Measurements from ENCODE around the gene MIAT.

DNA sequence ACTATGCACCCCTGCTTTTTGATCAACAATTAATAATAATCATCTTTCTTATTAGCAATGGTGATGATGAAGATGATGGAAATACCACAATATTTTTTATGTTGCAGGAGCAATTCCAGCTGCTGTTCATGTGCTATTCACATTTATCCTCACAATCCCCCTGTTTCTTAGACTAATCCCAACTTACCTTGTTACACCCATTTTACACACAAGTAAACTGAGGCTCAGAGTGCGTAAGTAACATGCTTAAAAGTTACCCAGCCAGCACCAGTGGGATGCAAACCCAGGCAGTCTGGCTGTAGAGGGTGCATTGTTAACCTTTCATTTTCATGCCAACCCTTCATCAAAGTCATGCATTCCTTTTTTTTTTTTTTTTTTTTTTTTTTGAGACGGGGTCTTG, 37.2 kb upstream of the MIAT start:
- TF ChIP-seq ESRRA (CRISPR knock-in tag; IDR thresholded peaks at IDR 0.05; ENCODE audit: low read depth) = no peak
- TF ChIP-seq, protein P1, sequence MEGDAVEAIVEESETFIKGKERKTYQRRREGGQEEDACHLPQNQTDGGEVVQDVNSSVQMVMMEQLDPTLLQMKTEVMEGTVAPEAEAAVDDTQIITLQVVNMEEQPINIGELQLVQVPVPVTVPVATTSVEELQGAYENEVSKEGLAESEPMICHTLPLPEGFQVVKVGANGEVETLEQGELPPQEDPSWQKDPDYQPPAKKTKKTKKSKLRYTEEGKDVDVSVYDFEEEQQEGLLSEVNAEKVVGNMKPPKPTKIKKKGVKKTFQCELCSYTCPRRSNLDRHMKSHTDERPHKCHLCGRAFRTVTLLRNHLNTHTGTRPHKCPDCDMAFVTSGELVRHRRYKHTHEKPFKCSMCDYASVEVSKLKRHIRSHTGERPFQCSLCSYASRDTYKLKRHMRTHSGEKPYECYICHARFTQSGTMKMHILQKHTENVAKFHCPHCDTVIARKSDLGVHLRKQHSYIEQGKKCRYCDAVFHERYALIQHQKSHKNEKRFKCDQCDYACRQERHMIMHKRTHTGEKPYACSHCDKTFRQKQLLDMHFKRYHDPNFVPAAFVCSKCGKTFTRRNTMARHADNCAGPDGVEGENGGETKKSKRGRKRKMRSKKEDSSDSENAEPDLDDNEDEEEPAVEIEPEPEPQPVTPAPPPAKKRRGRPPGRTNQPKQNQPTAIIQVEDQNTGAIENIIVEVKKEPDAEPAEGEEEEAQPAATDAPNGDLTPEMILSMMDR (CRISPR knock-in tag; IDR thresholded peaks at IDR 0.05) = no peak
- TF ChIP-seq, protein P2, sequence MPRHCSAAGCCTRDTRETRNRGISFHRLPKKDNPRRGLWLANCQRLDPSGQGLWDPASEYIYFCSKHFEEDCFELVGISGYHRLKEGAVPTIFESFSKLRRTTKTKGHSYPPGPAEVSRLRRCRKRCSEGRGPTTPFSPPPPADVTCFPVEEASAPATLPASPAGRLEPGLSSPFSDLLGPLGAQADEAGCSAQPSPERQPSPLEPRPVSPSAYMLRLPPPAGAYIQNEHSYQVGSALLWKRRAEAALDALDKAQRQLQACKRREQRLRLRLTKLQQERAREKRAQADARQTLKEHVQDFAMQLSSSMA (CRISPR knock-in tag; IDR thresholded peaks at IDR 0.05) = no peak
- no peak for TF ChIP-seq NR3C1 (CRISPR knock-in tag; IDR thresholded peaks at IDR 0.05)
- TF ChIP-seq ZFP1 (CRISPR knock-in tag; IDR thresholded peaks at IDR 0.05) = no peak
- no peak for TF ChIP-seq MTA3 (CRISPR knock-in tag; IDR thresholded peaks at IDR 0.05)
- TF ChIP-seq NFE2L1 (CRISPR knock-in tag; IDR thresholded peaks at IDR 0.05; ENCODE audit: borderline replicate concordance) = no peak
- no peak for TF ChIP-seq MYC (CRISPR knock-in tag; IDR thresholded peaks at IDR 0.05; ENCODE audit: borderline replicate concordance)
- TF ChIP-seq, protein P3, sequence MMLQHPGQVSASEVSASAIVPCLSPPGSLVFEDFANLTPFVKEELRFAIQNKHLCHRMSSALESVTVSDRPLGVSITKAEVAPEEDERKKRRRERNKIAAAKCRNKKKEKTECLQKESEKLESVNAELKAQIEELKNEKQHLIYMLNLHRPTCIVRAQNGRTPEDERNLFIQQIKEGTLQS (CRISPR knock-in tag; IDR thresholded peaks at IDR 0.05) = no peak
- no peak for TF ChIP-seq NFIC (IDR thresholded peaks at IDR 0.05; ENCODE audit: low read length)
- no peak for TF ChIP-seq JUND (CRISPR knock-in tag; IDR thresholded peaks at IDR 0.05)
